Left ventricle myocardium inferior (tissue), 1 donor: ENCODE measurements around the gene PRRT1. TPM values are rescaled to one million over a fixed set of nuclear protein-coding genes. Genes with fewer than 3 reads are reported as not detected.
A peak's percentile ranks its signal among the peaks of the same experiment; 100 is the strongest.

Source experiments
- DNase-seq: peaks from one replicate; pipeline ENCODE4 v3.0.0-alpha.2; 2020
- H3K27ac ChIP-seq: fragments of 200-600 bp; replicated peaks from 2 replicates; pipeline ENCODE4 v1.8.0; 2021
- H3K27me3 ChIP-seq: fragments of 200-600 bp; 2 replicates; pipeline ENCODE4 v1.8.0; 2021; ENCODE audit warnings: low read depth
- H3K36me3 ChIP-seq: fragments of 200-600 bp; 2 replicates; pipeline ENCODE4 v1.8.0; 2021
- H3K4me1 ChIP-seq: fragments of 200-600 bp; 2 replicates; pipeline ENCODE4 v1.8.0; 2021
- H3K4me3 ChIP-seq: fragments of 200-600 bp; 2 replicates; pipeline ENCODE4 v1.8.0; 2021; ENCODE audit warnings: mild to moderate bottlenecking, moderate library complexity
- H3K9me3 ChIP-seq: fragments of 200-600 bp; replicated peaks from 2 replicates; pipeline ENCODE4 v1.8.0; 2021
- intact Hi-C: fragments of 100-400 bp; cut with micrococcal nuclease; formaldehyde crosslinking; loops from one replicate; pipeline ENCODE4 v1.11.0; 2022
- total RNA-seq: library from RNA; stranded (reverse); fragmentation: NEBNext Ultra II Directional; extraction: Animal tissue kit (Norgen Biotek cat#: 25700); gene quantifications from one replicate; pipeline ENCODE4 v1.2.1, GENCODE V29; 2021
- TF ChIP-seq, protein P1 (sequence below): fragments of 200-600 bp; IDR thresholded peaks from 2 replicates; pipeline ENCODE4 v1.8.0; 2021; ENCODE audit warnings: antibody characterized with exemption, mild to moderate bottlenecking, borderline replicate concordance
- donor health status: DM: no; HTN: yes; CAD: no; lungs with severe emphysema.

PRRT1 gene
- total RNA-seq, 1 donor from 2014 or later, result 1.0 TPM

GRCh38 chr6:32167154-32167760 lies 15.5 kb upstream of the PRRT1 start:
- Histone ChIP-seq H3K36me3 (peaks cover 61% of the 10 kb centered on the region), H3K27ac (peak overlapping the region; percentile 15)

DNA sequence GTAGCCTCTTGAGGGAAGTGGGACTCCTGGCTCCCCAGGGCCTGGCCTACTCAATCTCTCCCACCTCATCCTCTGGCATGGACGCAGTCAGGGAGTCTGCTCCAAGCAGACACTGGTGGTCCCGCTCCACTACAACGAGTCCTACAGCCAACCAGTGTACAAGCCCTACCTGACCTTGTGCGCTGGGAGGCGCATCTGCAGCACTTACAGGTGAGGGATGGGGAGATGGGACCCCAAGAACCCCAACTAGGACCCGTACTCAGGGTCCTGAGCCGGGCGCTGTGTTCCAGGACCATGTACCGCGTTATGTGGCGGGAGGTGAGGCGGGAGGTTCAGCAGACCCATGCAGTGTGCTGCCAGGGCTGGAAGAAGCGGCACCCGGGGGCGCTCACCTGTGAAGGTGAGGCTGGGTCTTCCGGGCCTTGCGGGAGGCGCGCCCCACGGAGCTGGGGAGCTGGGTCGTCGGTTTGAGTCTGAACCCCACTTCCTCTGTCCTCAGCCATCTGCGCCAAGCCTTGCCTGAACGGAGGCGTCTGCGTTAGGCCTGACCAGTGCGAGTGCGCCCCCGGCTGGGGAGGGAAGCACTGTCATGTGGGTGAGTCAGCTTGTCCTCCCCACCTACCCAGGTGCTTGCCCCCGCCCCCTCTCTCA lies 14.8 kb upstream of the PRRT1 start:
- no peak overlapping the region for H3K27ac ChIP-seq
- H3K9me3 ChIP-seq, result no peaks in the 10 kb centered on the region
- H3K36me3 ChIP-seq, result peaks cover 66% of the 10 kb centered on the region
- peaks cover 8% of the 10 kb centered on the region for H3K4me1 ChIP-seq
- intact Hi-C loops, result no loop called here
- no peaks in the 10 kb centered on the region for H3K27me3 ChIP-seq
- DNase-seq, result no peak
- TF ChIP-seq, protein P1, sequence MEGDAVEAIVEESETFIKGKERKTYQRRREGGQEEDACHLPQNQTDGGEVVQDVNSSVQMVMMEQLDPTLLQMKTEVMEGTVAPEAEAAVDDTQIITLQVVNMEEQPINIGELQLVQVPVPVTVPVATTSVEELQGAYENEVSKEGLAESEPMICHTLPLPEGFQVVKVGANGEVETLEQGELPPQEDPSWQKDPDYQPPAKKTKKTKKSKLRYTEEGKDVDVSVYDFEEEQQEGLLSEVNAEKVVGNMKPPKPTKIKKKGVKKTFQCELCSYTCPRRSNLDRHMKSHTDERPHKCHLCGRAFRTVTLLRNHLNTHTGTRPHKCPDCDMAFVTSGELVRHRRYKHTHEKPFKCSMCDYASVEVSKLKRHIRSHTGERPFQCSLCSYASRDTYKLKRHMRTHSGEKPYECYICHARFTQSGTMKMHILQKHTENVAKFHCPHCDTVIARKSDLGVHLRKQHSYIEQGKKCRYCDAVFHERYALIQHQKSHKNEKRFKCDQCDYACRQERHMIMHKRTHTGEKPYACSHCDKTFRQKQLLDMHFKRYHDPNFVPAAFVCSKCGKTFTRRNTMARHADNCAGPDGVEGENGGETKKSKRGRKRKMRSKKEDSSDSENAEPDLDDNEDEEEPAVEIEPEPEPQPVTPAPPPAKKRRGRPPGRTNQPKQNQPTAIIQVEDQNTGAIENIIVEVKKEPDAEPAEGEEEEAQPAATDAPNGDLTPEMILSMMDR, result no peak
- no peak overlapping the region for H3K4me3 ChIP-seq

More at GRCh38 chr6:32167154-32167760, 15.5 kb upstream of the PRRT1 start:
- H3K9me3 ChIP-seq, result no peaks in the 10 kb centered on the region
- H3K4me1 ChIP-seq, result peaks cover 8% of the 10 kb centered on the region
- intact Hi-C loops, result no loop called here
- TF ChIP-seq, protein P1, result no peak
- no peak for DNase-seq
- H3K27me3 ChIP-seq, result no peaks in the 10 kb centered on the region
- no peak overlapping the region for H3K4me3 ChIP-seq

- Histone ChIP-seq H3K36me3 (peaks cover 63% of the 10 kb centered on the region), H3K4me3 (no peak within 1 kb of the TSS), H3K9me3 (no peaks in the 10 kb centered on the region), H3K27ac (peak within 1 kb of the TSS; percentile 61), H3K4me1 (peaks cover 8% of the 10 kb centered on the region), H3K27me3 (no peaks in the 10 kb centered on the region)
- TF ChIP-seq, protein P1, result no peak
- DNase-seq, result no peak
- intact Hi-C loops, result no loop called here
Measured at GRCh38 chr6:32164295-32164694, 12.6 kb upstream of the PRRT1 start, which contains the start of gene EGFL8. Gene EGFL8 (plus strand): TSS chr6:32164595. CDS start chr6:32166166, 1,571 bp downstream.

DNA sequence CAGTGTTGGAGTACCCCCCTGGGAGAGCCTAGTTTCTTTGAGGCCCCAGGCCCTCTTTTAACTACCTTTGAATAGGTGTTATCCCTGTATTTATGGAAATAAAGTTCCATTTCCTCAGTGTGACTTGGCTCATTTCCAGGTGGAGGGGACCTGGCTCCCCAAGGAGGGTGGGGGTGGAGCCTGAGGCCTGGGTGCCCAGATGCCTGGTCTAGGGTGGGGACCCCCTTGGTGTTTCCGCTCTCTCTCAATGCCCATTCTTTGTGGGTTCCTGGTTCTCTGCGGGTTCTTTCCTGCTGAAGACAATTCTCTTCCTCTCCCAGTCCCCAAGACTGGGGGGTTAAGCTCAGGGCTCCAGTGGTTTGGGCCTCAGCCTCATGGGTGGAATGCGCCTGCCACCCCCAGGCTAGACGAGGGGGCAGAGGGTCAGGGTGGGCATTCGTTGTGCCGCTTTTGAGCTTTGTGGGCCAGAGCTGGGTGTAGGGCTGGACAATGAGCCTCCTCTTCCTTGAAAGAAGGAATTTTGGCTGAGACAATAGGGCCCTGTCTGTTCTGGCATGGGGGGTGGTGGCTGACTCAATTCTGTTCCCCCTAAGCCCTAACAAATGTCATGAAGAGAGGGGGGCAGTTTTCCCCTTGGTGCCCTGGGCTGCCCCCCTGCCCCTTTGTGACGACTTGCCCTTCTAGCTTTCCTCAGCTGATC lies 12.0 kb upstream of the PRRT1 start:
- DNase-seq, result no peak
- peaks cover 8% of the 10 kb centered on the region for H3K4me1 ChIP-seq
- peaks cover 65% of the 10 kb centered on the region for H3K36me3 ChIP-seq
- H3K27me3 ChIP-seq, result no peaks in the 10 kb centered on the region
- no peak overlapping the region for H3K4me3 ChIP-seq
- peak overlapping the region; percentile 61 for H3K27ac ChIP-seq
- TF ChIP-seq, protein P1, result no peak
- intact Hi-C loops, result no loop called here
- H3K9me3 ChIP-seq, result no peaks in the 10 kb centered on the region

GRCh38 chr6:32158052-32158451 lies 6.3 kb upstream of the PRRT1 start:
- no peak for DNase-seq
- TF ChIP-seq, protein P1, result no peak
- Histone ChIP-seq H3K27me3 (no peaks in the 10 kb centered on the region), H3K4me1 (peaks cover 33% of the 10 kb centered on the region), H3K36me3 (peaks cover 60% of the 10 kb centered on the region), H3K9me3 (no peaks in the 10 kb centered on the region), H3K4me3 (no peak overlapping the region), H3K27ac (no peak overlapping the region)
- intact Hi-C loops, result no loop called here
